ENCODE data around the gene FBRSL1.

The FBRSL1 gene

GRCh38 chr12:132500142-132500855 lies 10.3 kb downstream of the FBRSL1 start:
- no peak for DNase-seq

- DNase-seq: no peak
These were observed 10.9 kb downstream of the FBRSL1 start for GRCh38 chr12:132500856-132501180.

DNA sequence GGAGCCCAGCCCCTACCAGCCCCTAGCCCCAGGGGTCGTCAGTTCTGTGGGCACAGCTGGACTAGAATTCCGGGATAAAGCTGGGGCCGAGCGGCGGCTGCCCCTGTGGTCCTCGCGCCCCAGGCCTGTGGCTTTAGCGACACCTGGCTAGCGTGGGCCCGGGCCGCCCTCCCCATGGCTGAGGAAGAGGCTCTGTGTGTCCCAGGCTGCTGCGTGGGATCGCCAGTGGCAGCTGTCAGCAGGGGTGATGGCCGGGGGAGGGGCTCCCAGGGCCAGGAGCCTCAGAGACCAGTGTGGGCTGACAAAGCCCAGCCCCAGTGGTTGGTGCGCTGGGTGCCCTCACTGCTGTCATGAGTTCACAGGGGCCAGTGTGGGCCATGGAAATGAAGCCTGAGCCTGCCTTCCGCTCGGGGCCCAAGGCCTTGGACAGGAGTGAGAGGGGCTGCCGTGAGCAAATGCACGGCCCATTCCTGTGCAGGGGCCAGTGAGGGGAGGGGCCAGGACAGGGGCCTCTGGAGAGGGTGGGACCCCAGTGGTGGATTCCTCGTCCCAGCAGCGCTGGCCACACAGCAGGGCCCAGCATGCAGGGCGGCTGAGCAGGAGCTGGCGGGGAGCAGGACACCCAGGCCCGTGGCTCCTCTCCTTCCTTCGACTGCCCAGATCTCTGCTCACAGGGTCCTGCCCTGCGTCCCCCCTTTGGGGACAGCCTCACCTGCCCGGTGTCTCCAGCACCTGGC lies 11.4 kb downstream of the FBRSL1 start:
- DNase-seq: no peak

DNA sequence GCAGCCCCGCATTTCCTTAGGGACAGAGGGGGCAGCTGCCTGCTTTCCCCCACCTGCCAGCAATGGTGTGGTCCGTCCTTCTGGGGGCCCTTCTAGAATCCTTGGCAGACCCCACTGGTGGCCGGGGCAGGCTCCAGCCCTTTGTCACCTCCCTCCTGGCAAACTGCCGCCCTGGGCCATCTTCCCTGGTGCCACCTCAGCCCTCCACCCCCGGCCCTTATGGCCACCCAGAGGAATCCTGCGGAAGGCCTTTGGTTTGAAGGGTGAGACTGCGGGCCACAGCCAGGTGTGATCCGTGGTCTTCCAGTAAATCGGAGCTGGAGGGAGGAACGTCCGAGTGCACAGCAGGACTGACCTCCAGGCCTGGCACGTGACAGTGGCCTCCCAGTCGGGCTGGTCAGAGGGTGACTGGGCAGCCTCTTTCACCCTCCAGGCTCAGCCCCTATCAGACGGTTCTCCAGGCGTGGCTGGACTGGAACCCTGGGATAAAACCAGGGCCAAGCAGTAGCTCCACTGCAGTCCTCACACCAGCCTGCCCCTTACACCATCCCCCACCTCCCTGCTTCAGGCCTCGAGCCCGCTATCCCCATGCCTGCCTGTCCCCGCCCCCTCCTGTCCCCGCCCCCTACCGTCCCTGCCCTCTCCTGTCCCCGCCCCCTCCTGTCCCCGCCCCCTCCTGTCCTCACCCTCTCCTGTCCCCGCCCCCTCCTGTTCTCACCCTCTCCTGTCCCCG lies 12.4 kb downstream of the FBRSL1 start:
- no peak for DNase-seq

DNA sequence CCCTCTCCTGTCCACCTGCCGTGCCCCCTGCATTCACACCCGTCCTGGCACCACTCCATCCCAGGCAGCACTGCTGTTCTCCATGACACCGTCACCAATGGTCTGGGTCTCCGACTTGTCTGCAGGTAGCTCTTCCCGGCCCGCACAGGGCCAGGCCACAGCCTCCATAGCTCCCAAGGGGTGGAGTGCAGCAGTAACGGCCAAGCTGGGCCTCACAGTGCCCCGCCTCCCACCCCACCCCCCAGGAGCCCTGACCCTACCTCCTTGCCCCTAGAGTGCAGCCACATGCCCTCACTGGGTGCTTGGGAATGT lies 12.9 kb downstream of the FBRSL1 start:
- no peak for DNase-seq

- DNase-seq: peak; percentile 67
These were observed 13.8 kb downstream of the FBRSL1 start for GRCh38 chr12:132503618-132504204.

DNA sequence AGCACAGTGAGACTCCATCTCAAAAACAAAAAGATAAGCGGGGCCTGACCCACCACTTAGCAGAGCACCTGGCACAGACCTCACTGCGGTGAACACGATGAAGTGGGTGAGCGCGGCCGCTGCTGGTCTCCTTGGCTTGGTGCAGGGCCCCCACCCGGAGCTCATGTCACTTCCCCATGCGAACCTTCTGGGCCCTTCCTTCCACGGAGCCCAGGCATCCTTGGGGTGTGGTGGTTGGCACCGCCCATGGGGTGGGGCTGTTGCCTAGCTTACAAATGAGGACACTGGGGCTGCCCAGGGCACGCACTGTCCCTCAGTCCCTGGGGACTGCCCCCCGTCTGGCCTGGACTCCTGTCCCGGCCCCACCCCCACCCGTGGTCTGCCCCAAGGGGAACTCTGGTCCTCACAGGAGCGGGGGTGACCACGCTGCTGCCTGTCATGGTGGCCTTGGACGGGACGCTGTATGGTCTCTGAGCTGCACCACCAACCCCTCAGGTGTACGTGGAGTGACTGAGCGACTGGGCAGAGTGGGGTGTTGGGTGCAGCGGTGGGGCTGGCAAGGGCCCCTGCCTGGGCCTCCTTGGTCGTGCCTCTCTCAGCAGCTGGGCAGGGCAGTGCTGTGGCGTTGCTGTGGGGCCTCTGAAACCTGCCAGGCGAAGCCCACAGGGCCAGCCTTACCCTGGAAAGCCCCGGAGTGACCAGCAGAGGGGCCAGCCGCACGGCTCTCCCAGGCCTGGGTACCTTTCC lies 15.3 kb downstream of the FBRSL1 start:
- DNase-seq: no peak

DNA sequence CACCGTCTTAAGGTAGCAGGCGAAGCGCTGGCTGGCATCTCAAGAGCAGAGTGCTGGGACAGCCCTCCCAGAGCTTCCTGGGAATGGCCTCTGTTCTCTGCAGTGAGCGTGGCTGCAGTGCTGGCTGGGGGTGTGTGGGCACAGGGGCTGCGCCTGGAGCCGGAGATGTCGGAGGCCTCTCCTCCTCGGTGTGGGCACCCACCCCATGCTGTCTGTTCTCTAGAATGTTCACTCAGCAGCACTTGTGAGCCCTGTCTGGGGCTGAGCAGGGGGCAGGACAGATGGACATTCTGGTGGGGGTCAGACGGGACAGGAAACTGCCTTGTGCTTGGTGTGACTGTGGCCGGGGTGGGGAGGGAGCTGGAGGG lies 15.9 kb downstream of the FBRSL1 start:
- no peak for DNase-seq

DNA sequence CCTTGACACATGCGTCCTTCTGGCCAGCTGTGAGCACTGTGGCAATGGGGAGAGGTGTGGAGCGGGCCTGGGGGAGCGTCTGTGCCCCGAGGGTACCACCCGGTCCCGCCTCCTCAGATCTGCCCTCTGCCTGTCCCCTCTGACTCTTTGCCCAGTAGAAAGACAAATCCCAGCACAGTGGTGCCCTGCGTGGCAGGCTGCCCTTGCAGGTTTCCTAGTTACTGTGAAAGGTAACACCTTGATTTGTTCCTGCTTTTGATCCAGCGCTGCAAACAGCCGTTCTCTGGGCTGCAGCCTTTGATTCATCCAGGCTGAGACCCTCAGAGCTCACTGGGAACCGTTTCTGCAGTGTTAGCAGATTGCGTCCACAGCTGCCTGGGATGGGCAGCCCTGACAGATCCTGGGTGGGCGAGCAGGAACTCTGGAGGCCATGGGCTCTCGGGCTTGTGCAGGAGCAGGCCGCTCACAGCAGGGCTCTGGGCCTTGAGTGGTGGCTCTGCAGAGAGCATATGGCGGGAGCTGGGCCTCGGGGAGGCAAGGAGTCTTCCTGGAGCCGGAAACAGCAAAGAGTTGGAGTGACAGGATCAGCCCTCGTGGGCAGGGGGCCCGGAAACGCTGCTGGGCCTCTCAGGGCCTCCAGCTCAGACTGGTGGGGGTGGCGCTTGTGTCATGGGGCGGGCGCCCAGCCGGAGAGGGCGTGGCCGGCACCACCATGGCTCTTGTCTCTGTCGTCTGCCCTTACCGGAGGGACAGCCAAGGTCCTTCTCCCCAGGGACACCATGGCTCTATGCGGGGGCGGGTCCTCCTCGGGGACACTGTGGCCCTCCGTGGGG lies 16.6 kb downstream of the FBRSL1 start:
- peak; percentile 88 for DNase-seq

DNA sequence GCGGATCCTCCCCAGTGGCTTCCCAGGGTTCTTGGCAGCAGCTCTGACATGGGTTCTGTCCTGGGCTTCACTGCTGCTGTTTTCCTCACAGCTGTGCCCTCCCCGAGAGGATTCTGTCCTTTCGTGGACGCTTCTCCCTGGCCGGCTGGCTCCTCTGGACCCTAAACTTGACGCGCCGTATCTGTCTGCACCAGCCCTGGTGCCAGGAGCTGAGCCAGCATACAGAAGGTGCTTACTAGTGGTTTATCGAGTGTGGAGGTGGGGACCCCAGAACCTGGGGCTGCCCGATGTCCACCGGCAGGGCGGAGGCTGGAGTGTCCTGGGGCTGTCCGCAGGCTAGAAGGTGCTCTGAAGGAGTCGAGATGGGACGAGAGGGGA lies 17.2 kb downstream of the FBRSL1 start:
- no peak for DNase-seq

DNA sequence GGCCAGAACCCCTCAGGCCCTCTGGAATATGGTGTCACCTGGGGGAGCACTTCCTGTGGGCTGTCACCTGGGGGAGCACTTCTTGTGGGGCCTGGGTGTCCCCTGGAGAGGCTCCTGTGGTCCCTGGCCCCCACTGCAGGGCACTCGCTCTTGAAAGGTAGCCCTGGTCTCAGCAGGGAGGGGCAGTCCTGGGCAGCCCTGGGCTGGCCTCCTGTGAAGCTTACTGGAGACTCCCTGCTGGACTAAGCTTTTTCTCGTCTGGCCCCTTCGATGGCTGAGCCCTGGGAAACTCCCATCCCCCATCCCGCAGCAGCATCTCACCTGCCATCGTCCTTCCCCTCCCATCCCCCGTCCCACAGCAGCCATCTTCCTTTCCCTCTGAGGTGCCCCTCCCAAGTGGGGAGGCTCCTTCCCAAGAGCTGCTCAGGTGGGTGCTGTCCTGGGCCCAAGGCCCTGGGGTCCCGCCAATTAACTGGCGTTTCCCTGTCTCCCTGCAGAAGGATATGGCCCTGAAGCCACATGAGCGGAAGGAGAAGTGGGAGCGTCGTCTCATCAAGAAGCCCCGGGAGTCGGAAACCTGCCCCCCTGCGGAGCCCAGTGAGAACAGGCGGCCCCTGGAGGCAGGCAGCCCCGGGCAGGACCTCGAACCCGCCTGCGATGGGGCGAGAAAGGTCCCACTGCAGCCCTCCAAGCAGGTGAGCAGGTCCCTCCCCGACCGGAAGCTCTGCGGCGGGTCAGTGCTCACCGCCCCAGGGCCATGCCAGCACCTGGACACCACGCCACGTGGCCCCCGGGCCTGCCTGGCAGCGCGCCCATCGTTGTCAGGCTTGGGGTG lies 17.9 kb downstream of the FBRSL1 start:
- no peak for DNase-seq

DNA sequence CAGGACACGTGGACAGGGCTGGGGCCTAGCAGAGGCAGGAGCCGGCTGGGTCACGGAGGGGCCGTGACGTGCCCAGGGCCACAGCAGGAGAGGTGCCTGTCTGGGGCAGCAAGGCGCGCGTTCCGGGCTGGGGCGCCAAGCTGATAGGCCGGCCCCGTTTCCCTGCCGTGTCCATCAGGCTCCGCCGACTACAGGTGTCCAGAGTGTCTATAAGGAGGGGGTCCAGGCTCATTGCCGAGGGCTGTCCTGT lies 18.5 kb downstream of the FBRSL1 start:
- no peak for DNase-seq

GRCh38 chr12:132508860-132509732 lies 19.1 kb downstream of the FBRSL1 start:
- no peak for DNase-seq

DNA sequence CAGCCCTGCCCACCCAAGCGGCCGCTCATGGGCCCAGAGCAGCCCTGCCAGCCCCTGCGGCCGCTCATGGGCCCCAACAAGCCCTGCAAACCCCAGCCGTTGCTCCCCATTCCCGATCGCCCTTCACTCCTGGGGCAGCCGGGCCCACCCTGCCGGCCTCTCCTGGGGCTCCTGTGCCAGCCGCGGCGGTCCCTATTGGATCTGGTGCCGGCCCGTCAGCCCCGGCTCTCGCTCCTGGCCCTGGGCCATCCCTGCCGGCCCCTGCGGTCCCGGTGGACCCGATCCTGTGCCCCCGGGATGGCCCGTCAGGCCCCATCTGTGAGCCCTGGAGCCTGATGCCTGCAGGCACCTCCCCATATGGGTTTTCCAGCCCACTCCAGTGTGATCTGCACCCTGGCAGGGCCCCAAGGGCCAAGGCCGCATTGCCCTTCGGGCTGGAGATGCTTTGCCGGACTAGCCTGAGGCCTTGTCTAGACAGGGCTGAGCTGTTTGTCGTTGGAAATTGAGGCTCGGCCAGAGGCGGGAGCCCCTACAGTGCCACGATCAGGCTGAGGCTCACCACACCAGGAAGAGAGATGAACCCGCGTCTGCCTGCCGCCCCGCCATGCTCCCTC lies 20.3 kb downstream of the FBRSL1 start:
- DNase-seq: no peak

- no peak for DNase-seq
These were observed 21.0 kb downstream of the FBRSL1 start for GRCh38 chr12:132510746-132511477.

- no peak for DNase-seq
These were observed 21.7 kb downstream of the FBRSL1 start for GRCh38 chr12:132511516-132512196.

DNA sequence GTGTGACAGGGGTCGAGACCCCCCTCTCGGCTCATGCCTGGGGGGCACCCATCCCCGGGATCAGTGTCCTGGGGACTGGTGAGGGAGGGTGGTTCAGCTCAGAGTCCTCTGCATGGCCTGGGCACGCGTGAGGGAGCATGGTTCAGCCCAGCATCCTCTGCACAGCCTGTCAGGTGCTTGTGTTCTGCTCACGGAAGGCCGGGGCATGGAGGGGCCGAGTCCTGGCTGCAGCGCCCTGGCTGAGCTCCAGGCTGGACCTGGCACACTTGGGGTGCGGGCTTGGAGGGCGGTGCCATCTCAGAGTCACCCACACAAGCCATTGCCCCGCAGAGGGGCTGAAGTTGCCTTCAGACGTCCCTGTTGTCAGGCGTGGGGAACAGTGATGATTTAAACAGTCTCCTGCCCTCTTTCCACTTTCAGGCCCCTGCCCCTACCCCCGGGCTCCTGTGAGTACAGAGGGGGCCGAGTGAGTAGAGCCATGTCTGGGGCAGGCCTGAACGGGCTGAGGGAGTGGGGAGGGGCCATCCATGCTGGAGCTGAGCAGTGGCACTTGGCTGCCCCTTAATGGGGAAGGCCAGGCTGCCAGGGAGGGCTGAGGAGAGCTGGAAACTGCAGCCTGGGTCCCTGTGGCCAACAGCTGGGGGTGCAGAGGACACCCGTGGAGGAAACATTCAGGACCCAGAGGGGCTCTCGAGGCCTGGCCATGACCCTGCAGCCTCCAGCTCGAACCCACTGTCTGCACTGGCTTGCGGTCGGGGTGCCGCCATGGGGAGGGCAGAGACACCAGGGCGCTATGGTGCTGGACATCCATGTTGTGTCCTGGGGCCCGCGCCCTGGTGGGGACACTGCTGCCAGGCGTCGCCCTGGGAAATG lies 22.5 kb downstream of the FBRSL1 start:
- no peak for DNase-seq

DNA sequence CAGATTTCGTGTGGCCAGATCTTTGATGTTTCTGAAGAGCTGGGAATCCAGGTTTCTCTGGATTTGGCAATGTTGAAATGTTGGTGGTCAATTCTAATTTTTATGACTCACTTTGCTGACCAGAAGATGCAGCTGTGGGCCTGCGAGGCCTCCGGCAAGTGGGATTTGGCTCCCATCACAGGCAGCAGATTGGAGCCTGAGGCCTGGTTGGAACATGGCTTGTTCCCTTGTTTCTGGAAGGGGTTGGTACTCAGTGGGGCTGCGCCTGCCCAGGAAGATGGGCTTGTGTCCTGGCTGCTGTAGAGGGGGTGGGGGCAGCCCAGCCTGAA lies 23.1 kb downstream of the FBRSL1 start:
- no peak for DNase-seq
